ENCODE measurements around the gene NR0B2. TPM values are rescaled to one million over a fixed set of nuclear protein-coding genes. Genes with fewer than 3 reads are reported as not detected.
"Not testable (repeated sequence)": the region's sequence is repeated elsewhere in the genome, so short reads cannot be mapped to it uniquely, and the experiment has no call there.

Gene NR0B2
- polyA plus RNA-seq, 2 of the 4 experiments (the other 2 are of a cell fraction), result not detected

DNA sequence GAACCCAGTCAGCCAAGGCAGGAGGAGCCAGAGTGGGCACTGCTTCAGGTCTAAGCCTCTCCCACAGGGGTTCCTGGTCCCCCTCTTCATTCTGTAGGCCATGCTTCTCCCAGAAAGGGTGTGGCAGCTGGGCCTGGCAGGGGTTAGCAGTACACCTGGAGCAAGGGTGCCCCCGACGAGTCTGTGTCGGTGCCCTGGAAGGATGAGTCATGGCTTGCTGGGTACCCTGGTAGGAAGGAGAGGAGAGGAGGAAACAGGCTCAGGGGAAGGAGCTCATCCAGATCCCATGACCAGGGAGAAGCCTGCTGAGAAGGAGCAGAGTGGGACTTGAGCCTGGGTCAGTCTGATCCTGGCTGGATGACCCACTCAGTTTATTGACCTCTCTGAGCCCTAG is 36.1 kb upstream of the NR0B2 start:
- CTCF ChIA-PET, result interaction anchor here (1.5 kb wide), 1 partner anchor 34 kb away, joined by 3 read pairs; no protein-coding TSS in a partner anchor
- DNase-seq (ENCODE audit: low read depth in 1 of 2, low spot score in 1 of 2), result no peak

DNA sequence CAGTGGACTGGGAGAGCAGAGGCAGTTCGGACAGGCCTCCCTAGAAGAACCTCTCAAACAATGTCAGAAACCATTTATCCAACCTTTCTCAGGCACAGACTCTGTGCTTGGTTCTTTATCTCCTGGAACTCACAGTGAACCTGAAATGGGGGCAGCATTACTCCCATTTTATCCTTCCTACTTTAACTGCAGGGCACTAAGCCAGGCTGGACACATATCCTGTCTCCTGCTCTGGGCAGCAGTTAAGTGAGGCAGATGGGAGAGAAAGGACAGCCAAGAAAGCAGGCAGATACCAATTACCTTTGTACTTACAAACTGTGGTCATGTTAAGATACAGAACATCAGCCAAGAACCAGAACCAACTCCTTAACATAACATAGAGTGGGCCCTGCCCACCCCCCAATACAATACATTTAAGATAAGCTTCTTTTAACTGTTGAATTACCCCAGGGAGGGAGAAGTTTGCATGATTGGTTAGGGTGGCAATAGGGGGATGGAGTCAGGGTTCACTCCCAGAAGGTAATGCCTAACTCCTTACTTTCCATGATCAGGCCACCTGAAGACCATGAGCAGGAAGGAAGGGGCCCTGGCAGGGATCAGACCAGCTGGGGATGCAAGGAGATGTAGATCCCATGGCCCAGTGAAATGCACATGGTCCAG is 35.6 kb upstream of the NR0B2 start:
- peak; percentile 5 to 40; a peak in 3 of 6 replicates for ATAC-seq
- WGBS (ENCODE audit: missing lambda C conversion rate), result 71% methylated on average over 1 of the region's 1 CpG
- Histone ChIP-seq H3K4me2 (no peak overlapping the region), H3K4me3 (no peak overlapping the region), H3K9me3 (no peaks in the 10 kb centered on the region), H3K4me1 (no peaks in the 10 kb centered on the region; the same call in 2 of the 3 replicates), H3K27ac (0 out of 6 replicates have a peak overlapping the region, but pooled peaks of 1 of the 2 experiments have one; percentile 16)
- ChIA-PET POLR2A (no interaction called here), CTCF (interaction anchor here (1.3 to 1.5 kb wide), 2 partner anchors 17 to 33 kb away, joined by 3 read pairs; no protein-coding TSS in a partner anchor)
- no peak for FAIRE-seq
- DNase-seq (ENCODE audit: low read depth in 1 of 2, low spot score in 1 of 2), result no peak
- TF ChIP-seq BHLHE40 (IDR thresholded peaks at IDR 0.05; ENCODE audit: low read depth, low read length) (no peak), ZSCAN20 (CRISPR knock-in tag; IDR thresholded peaks at IDR 0.05) (no peak), EP300 (IDR thresholded peaks at IDR 0.05) (no peak), CHD4 (IDR thresholded peaks at IDR 0.05; ENCODE audit: borderline replicate concordance) (no peak), RAD21 (conservative IDR thresholded peaks at IDR 0.05 in 1 of 2, IDR thresholded peaks at IDR 0.05 in 1 of 2) (no peak)
- TF ChIP-seq, protein P1, sequence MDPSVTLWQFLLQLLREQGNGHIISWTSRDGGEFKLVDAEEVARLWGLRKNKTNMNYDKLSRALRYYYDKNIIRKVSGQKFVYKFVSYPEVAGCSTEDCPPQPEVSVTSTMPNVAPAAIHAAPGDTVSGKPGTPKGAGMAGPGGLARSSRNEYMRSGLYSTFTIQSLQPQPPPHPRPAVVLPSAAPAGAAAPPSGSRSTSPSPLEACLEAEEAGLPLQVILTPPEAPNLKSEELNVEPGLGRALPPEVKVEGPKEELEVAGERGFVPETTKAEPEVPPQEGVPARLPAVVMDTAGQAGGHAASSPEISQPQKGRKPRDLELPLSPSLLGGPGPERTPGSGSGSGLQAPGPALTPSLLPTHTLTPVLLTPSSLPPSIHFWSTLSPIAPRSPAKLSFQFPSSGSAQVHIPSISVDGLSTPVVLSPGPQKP (IDR thresholded peaks at IDR 0.05; ENCODE audit: low read depth, low read length), result no peak
- TF ChIP-seq, protein P2, sequence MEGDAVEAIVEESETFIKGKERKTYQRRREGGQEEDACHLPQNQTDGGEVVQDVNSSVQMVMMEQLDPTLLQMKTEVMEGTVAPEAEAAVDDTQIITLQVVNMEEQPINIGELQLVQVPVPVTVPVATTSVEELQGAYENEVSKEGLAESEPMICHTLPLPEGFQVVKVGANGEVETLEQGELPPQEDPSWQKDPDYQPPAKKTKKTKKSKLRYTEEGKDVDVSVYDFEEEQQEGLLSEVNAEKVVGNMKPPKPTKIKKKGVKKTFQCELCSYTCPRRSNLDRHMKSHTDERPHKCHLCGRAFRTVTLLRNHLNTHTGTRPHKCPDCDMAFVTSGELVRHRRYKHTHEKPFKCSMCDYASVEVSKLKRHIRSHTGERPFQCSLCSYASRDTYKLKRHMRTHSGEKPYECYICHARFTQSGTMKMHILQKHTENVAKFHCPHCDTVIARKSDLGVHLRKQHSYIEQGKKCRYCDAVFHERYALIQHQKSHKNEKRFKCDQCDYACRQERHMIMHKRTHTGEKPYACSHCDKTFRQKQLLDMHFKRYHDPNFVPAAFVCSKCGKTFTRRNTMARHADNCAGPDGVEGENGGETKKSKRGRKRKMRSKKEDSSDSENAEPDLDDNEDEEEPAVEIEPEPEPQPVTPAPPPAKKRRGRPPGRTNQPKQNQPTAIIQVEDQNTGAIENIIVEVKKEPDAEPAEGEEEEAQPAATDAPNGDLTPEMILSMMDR (IDR thresholded peaks at IDR 0.05), result no peak

More for the DNA sequence above, 36.1 kb upstream of the NR0B2 start:
- no peak overlapping the region for H3K4me3 ChIP-seq
- no peak overlapping the region for H3K4me2 ChIP-seq
- ATAC-seq (peak; percentile 17 to 46; a peak in 5 of 6 replicates), FAIRE-seq (no peak)
- 67% methylated on average over 3 of the region's 3 CpGs for WGBS (ENCODE audit: missing lambda C conversion rate)
- H3K4me1 ChIP-seq, result no peaks in the 10 kb centered on the region; the same call in 2 of the 3 replicates
- H3K27ac ChIP-seq, result 0 out of 6 replicates have a peak overlapping the region, but pooled peaks of 1 of the 2 experiments have one; percentile 16
- TF ChIP-seq FOXS1 (CRISPR knock-in tag; IDR thresholded peaks at IDR 0.05) (no peak), EHF (CRISPR knock-in tag; IDR thresholded peaks at IDR 0.05) (no peak), RNF2 (IDR thresholded peaks at IDR 0.05; ENCODE audit: borderline replicate concordance, low read depth) (no peak), KDM5A (IDR thresholded peaks at IDR 0.05) (no peak), FOSL2 (IDR thresholded peaks at IDR 0.05) (no peak), FOSL2 (CRISPR knock-in tag; IDR thresholded peaks at IDR 0.05) (peak; percentile 40; the same call in 1 of the 2 replicates), TP53 (CRISPR knock-in tag; IDR thresholded peaks at IDR 0.05) (no peak)
- TF ChIP-seq, protein P1 (IDR thresholded peaks at IDR 0.05; ENCODE audit: low read depth, low read length), result no peak
- TF ChIP-seq, protein P3, sequence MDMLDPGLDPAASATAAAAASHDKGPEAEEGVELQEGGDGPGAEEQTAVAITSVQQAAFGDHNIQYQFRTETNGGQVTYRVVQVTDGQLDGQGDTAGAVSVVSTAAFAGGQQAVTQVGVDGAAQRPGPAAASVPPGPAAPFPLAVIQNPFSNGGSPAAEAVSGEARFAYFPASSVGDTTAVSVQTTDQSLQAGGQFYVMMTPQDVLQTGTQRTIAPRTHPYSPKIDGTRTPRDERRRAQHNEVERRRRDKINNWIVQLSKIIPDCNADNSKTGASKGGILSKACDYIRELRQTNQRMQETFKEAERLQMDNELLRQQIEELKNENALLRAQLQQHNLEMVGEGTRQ (IDR thresholded peaks at IDR 0.05), result no peak
- POLR2A ChIA-PET, result no interaction called here
- no peaks in the 10 kb centered on the region for H3K9me3 ChIP-seq

DNA sequence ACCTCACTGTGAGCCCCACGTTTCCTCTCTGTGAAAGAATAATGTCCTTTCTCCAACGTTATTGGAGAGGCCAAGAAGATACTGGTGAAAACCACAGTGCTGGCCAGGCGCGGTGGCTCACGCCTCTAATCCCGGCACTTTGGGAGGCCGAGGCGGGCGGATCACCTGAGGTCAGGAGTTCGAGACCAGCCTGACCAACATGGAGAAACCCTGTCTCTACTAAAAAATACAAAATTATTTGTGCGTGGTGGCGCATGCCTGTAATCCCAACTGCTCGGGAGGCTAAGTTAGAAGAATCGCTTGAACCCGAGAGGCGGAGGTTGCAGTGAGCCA is 34.9 kb upstream of the NR0B2 start:
- H3K4me3 ChIP-seq; POLR2A ChIA-PET; DNase-seq (ENCODE audit: low read depth in 1 of 2, low spot score in 1 of 2); ATAC-seq; H3K9me3 ChIP-seq; H3K4me2 ChIP-seq; FAIRE-seq; H3K4me1 ChIP-seq; H3K27ac ChIP-seq: not testable (repeated sequence)
- CTCF ChIA-PET, result interaction anchor here (1.3 kb wide), 1 partner anchor 18 kb away, joined by 3 read pairs; no protein-coding TSS in a partner anchor
- WGBS (ENCODE audit: missing lambda C conversion rate), result 88% methylated on average over 16 of the region's 16 CpGs

Measured in A549 (cell line).